ENCODE results near the gene SLC26A4.

The SLC26A4 gene

GRCh38 chr7:107696330-107696946 is 35.8 kb downstream of the SLC26A4 start:
- no peak for DNase-seq (ENCODE audit: low read depth, low spot score)

- no peak for DNase-seq (ENCODE audit: low read depth, low spot score)
Measured at GRCh38 chr7:107697321-107698049, 36.9 kb downstream of the SLC26A4 start.

GRCh38 chr7:107700570-107700969 is 39.9 kb downstream of the SLC26A4 start:
- DNase-seq (ENCODE audit: low read depth, low spot score) = no peak

- DNase-seq (ENCODE audit: low read depth, low spot score) = no peak
Measured at GRCh38 chr7:107701191-107701590, 40.6 kb downstream of the SLC26A4 start.

GRCh38 chr7:107703219-107703618 is 42.6 kb downstream of the SLC26A4 start:
- DNase-seq (ENCODE audit: low read depth, low spot score) = no peak

- DNase-seq (ENCODE audit: low read depth, low spot score) = no peak
Measured at GRCh38 chr7:107703872-107704271, 43.2 kb downstream of the SLC26A4 start.

- DNase-seq (ENCODE audit: low read depth, low spot score) = no peak
Measured at GRCh38 chr7:107708956-107709355, 48.3 kb downstream of the SLC26A4 start.

- DNase-seq (ENCODE audit: low read depth, low spot score) = no peak
Measured at GRCh38 chr7:107711301-107711700, 50.7 kb downstream of the SLC26A4 start.

GRCh38 chr7:107712025-107712424 is 51.4 kb downstream of the SLC26A4 start:
- no peak for DNase-seq (ENCODE audit: low read depth, low spot score)

GRCh38 chr7:107712896-107713295 is 52.3 kb downstream of the SLC26A4 start:
- DNase-seq (ENCODE audit: low read depth, low spot score) = no peak

GRCh38 chr7:107715531-107715930 is 54.9 kb downstream of the SLC26A4 start:
- no peak for DNase-seq (ENCODE audit: low read depth, low spot score)

- no peak for DNase-seq (ENCODE audit: low read depth, low spot score)
Measured at GRCh38 chr7:107718456-107719193, 58.0 kb downstream of the SLC26A4 start.

- DNase-seq (ENCODE audit: low read depth, low spot score) = no peak
Measured at GRCh38 chr7:107721286-107721685, 60.7 kb downstream of the SLC26A4 start.

- no peak for DNase-seq (ENCODE audit: low read depth, low spot score)
Measured at GRCh38 chr7:107723255-107723654, 62.6 kb downstream of the SLC26A4 start.

GRCh38 chr7:107725138-107725740 is 64.6 kb downstream of the SLC26A4 start:
- peak; percentile 7 for DNase-seq (ENCODE audit: low read depth, low spot score)

- DNase-seq (ENCODE audit: low read depth, low spot score) = no peak
Measured at GRCh38 chr7:107726356-107727130, 65.9 kb downstream of the SLC26A4 start.

GRCh38 chr7:107728276-107728675 is 67.6 kb downstream of the SLC26A4 start:
- DNase-seq (ENCODE audit: low read depth, low spot score) = no peak

GRCh38 chr7:107742678-107743566 is 82.3 kb downstream of the SLC26A4 start:
- no peak for DNase-seq (ENCODE audit: low read depth, low spot score)

GRCh38 chr7:107743567-107744344 is 83.1 kb downstream of the SLC26A4 start, which contains the start of gene CBLL1:
CBLL1 (plus strand) TSS chr7:107744142; CDS start chr7:107744164, 22 bp downstream.
- DNase-seq (ENCODE audit: low read depth, low spot score) = peak; percentile 96

GRCh38 chr7:107744345-107744750 is 83.7 kb downstream of the SLC26A4 start:
- no peak for DNase-seq (ENCODE audit: low read depth, low spot score)
